GM10248 (cell line): ENCODE measurements around the gene GNRHR.
"Not testable (repeated sequence)": the region's sequence is repeated elsewhere in the genome, so short reads cannot be mapped to it uniquely, and the experiment has no call there.

ENCODE experiments used
- CTCF ChIA-PET: fragments of 300-600 bp; sonication (Branson Sonifier 250); formaldehyde crosslinking; extraction: SDS; loops from one replicate; lab custom pipeline; 2021; ENCODE audit warnings: antibody characterized with exemption; lab: Yijun Ruan, JAX
- POLR2A ChIA-PET: fragments of 350-650 bp; sonication (Branson Sonifier 250); formaldehyde crosslinking; extraction: SDS; loops from one replicate; lab custom pipeline; 2020; ENCODE audit warnings: antibody characterized with exemption; lab: Yijun Ruan, JAX
- DNase-seq: peaks from one replicate; pipeline ENCODE4 v3.0.0; 2012; ENCODE audit errors: extremely low spot score
- CTCF ChIP-seq: IDR thresholded peaks from 2 replicates; pipeline ENCODE4 v1.5.1; 2012; ENCODE audit warnings: mild to moderate bottlenecking, low read depth; ENCODE audit errors: extremely low read depth, missing control alignments, control extremely low read depth

GNRHR gene

GRCh38 chr4:67743194-67743593 lies 11.0 kb downstream of the GNRHR start:
- ChIA-PET POLR2A (no interaction called here), CTCF (no interaction called here)
- no peak for TF ChIP-seq CTCF
- no peak for DNase-seq

DNA sequence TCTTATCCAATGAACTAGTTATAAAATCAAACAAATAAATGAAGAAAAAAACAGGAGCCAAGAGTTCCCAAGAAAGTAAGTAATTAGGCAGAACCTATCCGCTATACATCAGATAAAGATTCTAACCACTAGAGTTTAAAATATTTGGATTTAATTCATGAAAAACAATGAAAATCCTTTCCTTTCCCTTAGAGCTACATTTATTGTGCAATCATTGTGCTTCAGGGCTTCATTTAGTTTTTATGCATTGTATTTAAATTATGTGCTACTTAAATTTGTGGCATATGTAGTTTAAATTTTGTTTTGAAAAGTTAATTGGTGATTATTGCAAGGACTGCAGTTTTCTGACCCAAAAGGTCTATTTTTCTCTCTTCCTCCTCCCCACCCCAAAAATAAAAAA lies 17.9 kb downstream of the GNRHR start:
- ChIA-PET POLR2A (no interaction called here), CTCF (interaction anchor here (2.2 to 6.8 kb wide), 2 partner anchors 10 to 12 kb away, joined by 6 to 42 read pairs; no protein-coding TSS in a partner anchor)
- DNase-seq = no peak
- no peak for TF ChIP-seq CTCF

DNA sequence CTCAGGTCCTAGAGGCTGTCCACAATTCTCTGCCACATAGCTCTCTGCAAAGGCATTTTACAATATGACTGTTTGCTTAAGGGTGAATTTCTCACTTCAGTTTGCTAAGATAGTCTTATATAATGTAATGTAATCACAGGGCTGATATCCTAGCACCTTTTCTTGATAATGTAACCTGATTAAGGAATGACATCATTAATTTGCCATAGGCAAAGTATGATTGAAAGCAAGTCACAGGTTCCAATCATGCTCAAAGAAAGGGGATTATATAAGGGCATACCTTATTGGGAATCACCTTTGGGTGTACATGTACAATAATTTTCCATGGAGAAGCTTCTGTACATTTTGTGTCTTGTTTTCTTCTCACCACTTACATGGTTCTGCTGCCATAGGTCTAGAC lies 18.9 kb downstream of the GNRHR start:
- CTCF ChIA-PET = interaction anchor here (1.9 to 6.8 kb wide), 4 partner anchors 10 to 15 kb away, joined by 6 to 42 read pairs (median 8); no protein-coding TSS in a partner anchor
- POLR2A ChIA-PET = no interaction called here
- TF ChIP-seq CTCF = no peak
- no peak for DNase-seq

- CTCF ChIA-PET, DNase-seq, POLR2A ChIA-PET: not testable (repeated sequence)
These were observed 23.7 kb downstream of the GNRHR start for GRCh38 chr4:67730511-67730910.

- DNase-seq = no peak
- POLR2A ChIA-PET = no interaction called here
- CTCF ChIA-PET = interaction anchor here (1.0 to 3.0 kb wide), 5 partner anchors 10 to 26 kb away, joined by 3 to 11 read pairs (median 3); partner anchors contain the start of gene UBA6
- TF ChIP-seq CTCF = no peak
These were observed 26.9 kb downstream of the GNRHR start for GRCh38 chr4:67727124-67727850.

GRCh38 chr4:67725981-67726380 lies 28.2 kb downstream of the GNRHR start:
- no peak for TF ChIP-seq CTCF
- no peak for DNase-seq

DNA sequence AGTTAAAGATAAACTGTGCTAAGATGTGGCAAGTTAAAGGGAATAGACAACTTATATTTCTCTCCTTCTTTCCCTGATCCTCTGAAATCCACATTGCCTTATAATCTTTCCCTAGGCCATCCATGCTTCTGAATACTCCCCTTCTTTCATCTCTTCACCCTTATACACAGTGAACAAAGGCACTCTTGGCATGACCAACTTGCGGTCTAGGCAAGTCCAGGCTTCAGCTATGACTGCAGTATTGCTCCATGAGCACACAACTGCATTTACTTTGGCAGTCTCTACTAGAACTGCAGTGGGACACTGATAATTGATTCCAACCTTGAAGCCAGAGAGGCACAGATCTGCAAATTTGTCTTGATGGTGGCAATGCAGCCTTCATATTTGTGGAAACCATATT lies 29.1 kb downstream of the GNRHR start:
- POLR2A ChIA-PET = no interaction called here
- no peak for TF ChIP-seq CTCF
- CTCF ChIA-PET = interaction anchor here (1.4 to 1.9 kb wide), 2 partner anchors 10 kb away, joined by 3 to 6 read pairs; no protein-coding TSS in a partner anchor
- DNase-seq = no peak

More at GRCh38 chr4:67725981-67726380, 28.2 kb downstream of the GNRHR start:
- CTCF ChIA-PET = interaction anchor here (1.2 to 3.0 kb wide), 4 partner anchors 11 to 30 kb away, joined by 3 to 11 read pairs (median 3); no protein-coding TSS in a partner anchor
- POLR2A ChIA-PET = no interaction called here
